GM12865 (cell line): ENCODE measurements around the gene DLG2.

Experiments
- DNase-seq: peaks from one replicate; pipeline ENCODE4 v3.0.0; 2010; ENCODE audit warnings: low read depth
- H3K4me3 ChIP-seq: 2 replicates; pipeline ENCODE4 v1.5.1; 2011; ENCODE audit warnings: mild to moderate bottlenecking, low read depth, low read length, control low read depth
- TF ChIP-seq, protein P1 (sequence below): IDR thresholded peaks from 2 replicates; pipeline ENCODE4 v1.5.1; 2011; ENCODE audit warnings: low read length, control low read depth, low read depth, inconsistent platforms; ENCODE audit not compliant: insufficient read depth; ENCODE audit errors: missing control alignments

DLG2 gene

DNA sequence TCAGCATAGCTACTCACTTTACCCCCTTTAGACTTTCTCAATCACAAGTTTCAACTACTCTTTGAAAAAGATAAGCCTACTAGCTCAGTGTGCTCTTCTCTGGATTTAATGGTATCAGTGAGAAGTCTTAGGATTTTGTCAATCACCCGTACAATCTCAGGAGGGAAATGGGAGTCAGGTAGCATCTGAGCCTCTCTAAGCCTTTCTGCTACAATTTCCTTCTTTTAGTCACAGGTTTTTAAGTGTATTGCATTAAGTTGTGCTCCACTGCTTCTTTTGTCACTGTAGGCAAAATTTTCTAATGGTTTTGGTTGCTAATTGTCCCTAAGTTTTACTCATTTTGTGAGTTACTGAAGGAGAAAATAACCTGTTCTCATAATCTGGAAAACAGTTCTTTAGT is 1582.4 kb downstream of the DLG2 start:
- TF ChIP-seq, protein P1, sequence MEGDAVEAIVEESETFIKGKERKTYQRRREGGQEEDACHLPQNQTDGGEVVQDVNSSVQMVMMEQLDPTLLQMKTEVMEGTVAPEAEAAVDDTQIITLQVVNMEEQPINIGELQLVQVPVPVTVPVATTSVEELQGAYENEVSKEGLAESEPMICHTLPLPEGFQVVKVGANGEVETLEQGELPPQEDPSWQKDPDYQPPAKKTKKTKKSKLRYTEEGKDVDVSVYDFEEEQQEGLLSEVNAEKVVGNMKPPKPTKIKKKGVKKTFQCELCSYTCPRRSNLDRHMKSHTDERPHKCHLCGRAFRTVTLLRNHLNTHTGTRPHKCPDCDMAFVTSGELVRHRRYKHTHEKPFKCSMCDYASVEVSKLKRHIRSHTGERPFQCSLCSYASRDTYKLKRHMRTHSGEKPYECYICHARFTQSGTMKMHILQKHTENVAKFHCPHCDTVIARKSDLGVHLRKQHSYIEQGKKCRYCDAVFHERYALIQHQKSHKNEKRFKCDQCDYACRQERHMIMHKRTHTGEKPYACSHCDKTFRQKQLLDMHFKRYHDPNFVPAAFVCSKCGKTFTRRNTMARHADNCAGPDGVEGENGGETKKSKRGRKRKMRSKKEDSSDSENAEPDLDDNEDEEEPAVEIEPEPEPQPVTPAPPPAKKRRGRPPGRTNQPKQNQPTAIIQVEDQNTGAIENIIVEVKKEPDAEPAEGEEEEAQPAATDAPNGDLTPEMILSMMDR, result no peak
- no peak overlapping the region for H3K4me3 ChIP-seq
- DNase-seq, result no peak

DNA sequence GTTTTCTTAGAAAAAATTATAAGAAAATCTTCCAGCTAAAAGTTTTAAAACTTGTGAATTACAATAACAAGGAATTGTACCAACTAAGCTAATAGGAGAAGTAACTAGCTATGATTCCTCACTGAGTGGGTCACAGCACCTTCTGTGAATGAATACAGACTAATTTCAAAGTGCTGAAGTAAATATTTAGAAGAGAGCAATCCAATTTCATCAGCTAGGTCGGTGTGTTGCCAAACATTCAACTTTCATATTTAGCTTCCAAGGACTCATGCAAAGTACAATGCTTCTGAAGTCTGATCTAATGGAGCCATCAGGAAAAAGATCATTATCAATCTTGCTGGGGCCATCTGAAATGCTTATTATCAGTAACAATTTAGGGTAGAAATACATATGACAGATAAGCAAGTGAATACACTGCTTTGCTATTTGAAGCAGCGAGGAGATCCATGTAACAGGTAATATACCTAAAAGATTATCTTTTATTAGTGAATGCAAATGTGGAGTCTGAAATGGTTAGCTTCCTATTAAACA is 1590.4 kb downstream of the DLG2 start:
- no peak for DNase-seq
- TF ChIP-seq, protein P1, result no peak
- no peak overlapping the region for H3K4me3 ChIP-seq

DNA sequence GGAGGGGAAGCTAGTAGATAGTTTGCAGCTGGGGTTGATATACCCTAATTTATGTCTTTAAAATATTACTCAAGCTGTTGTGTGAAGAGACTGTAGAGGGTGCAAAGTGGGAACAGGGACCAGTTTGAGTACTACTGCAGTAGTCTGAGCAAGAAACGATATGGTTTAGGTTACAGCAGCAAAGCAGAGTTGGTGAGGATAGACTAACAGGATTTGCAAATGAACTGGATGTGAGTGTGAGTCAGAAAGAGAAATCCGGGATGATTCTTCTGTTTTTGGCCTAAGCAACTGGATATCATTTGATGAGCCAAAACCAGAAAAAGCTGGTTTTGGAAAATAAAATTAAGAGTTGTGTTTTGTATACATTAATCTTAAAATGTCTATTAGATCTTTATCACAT is 1591.5 kb downstream of the DLG2 start:
- no peak for DNase-seq
- TF ChIP-seq, protein P1, result no peak
- no peak overlapping the region for H3K4me3 ChIP-seq

DNA sequence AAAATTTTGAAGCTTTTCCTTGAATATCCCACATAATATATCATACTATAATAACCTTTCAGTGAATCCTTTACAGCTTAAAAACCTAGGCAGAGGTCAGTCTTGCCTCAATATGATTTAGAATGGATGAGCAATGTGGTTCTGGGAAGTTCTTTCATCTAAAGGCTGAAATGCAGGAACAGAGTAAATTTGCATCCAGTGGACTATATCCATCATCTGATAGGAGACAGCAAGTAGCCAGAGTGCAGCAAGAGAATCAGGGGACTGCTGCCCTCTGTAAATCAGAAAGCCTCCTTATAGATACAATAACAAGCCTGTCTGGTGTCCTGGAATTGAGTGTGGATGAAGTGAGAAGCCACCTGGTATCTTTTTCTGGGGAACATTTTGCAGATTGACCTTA is 1592.7 kb downstream of the DLG2 start:
- TF ChIP-seq, protein P1, result no peak
- H3K4me3 ChIP-seq, result no peak overlapping the region
- DNase-seq, result no peak

DNA sequence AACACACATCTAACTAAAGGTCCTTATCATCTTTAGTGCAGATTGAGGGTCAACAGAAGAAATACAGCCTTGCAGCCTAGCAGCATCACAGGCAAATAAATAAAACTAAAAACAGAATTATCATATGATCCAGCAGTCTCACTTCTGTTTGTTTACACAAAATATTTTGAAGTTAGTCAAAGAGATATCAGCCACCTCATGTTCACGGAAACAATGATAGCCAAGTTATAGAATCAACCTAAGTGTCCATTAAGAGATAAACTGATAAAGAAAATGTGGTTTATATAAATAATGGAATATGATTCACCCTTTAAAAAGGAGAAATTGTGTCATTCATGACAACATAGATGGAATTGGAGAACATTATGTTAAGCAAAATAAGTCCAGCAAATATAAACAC is 1602.9 kb downstream of the DLG2 start:
- H3K4me3 ChIP-seq, result no peak overlapping the region
- TF ChIP-seq, protein P1, result no peak
- no peak for DNase-seq

DNA sequence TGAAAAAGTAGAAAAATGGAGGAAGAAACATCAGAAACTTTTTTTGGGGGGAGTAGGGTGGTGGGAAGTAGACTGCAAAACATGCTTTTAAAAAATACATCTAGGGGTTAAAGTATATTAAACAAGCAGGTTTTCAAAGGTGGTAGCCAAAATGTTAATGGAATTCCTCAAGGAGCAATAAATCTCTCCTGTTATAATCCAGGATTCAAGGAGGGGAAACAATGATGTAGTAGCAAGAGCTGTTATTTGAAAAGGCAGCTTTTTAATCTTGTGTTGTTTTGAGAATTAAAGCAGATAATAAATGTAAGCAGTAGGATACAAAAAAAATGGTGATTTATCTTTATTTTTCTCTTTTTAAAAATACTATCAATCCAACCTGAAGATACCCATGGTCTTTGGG is 1604.4 kb downstream of the DLG2 start:
- H3K4me3 ChIP-seq, result no peak overlapping the region
- no peak for DNase-seq
- TF ChIP-seq, protein P1, result no peak

DNA sequence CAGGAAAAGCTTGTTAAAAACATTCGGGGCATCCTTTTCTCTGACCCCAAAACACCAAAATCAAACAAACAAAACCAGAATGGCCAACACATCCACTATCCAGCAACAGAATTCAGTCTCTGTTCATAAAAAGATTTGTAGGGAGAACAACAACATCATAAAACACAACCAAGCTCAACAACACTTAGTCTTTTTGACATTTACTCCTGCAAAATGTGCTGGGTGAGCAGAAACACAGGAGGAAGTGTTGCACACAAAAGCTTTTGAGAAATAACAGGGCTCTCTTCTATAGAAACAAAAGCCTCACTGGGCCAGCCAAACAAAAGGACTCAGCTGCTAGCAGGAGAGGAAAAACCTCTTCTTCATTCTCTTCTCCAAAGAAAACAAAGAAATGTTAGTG is 1604.9 kb downstream of the DLG2 start:
- DNase-seq, result no peak
- TF ChIP-seq, protein P1, result no peak
- H3K4me3 ChIP-seq, result no peak overlapping the region
